ENCODE data around the gene MFSD6. TPM values are rescaled to one million over a fixed set of nuclear protein-coding genes. Genes with fewer than 3 reads are reported as not detected.

Gene MFSD6
- total and polyA plus RNA-seq, 12 donors, result 9.3 to 253 (median 93.4) TPM

- TF ChIP-seq POLR2A (IDR thresholded peaks at IDR 0.05), result no peak
- TF ChIP-seq CTCF (IDR thresholded peaks at IDR 0.05), result no peak
- Histone ChIP-seq H3K9me3 (replicated peaks in 1 of 3) (no peaks in the 10 kb centered on the region), H3K4me3 (no peak overlapping the region), H3K27ac (no peak overlapping the region), H3K27me3 (no peaks in the 10 kb centered on the region), H3K4me1 (replicated peaks in 1 of 2) (peaks cover 14 to 15% of the 10 kb centered on the region in 2 donors), H3K36me3 (replicated peaks in 1 of 2) (peaks cover 0 to 11% of the 10 kb centered on the region in 2 donors)
- no peak for DNase-seq
- 63 to 70% (median 66%) methylated on average over 3 of the region's 3 CpGs for WGBS, 4 donors
- intact Hi-C loops (cut with DNase I), result no loop called here
These were observed 93.7 kb downstream of the MFSD6 start for GRCh38 chr2:190501702-190502407.

DNA sequence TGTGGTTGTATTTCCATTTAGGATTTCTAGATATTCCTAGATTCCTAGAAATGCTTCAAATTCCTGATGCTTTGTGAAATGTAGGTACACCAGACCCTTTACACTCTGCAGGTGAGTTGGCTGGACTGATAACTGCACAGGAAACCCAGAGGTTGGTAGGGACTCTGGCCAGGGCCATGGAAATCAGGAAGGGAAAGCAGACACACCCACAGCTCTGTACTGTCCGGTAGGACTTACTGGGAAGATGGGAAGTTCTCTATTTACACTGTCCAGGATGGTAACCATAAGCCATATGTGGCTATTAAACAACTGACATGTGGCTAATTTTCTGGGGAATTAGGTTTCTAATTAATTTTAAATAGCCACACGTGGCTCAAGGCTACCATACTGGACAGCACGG lies 94.9 kb downstream of the MFSD6 start:
- WGBS, 4 donors, result 82 to 93% (median 89%) methylated on average over 3 of the region's 3 CpGs
- DNase-seq, result no peak
- Histone ChIP-seq H3K4me1 (replicated peaks in 1 of 2) (peaks cover 14 to 25% of the 10 kb centered on the region in 2 donors), H3K27me3 (no peaks in the 10 kb centered on the region), H3K27ac (no peak overlapping the region), H3K36me3 (replicated peaks in 1 of 2) (peaks cover 0 to 6% of the 10 kb centered on the region in 2 donors), H3K9me3 (replicated peaks in 1 of 3) (no peaks in the 10 kb centered on the region), H3K4me3 (no peak overlapping the region)
- intact Hi-C loops (cut with DNase I), result no loop called here
- TF ChIP-seq CTCF (IDR thresholded peaks at IDR 0.05) (no peak), POLR2A (IDR thresholded peaks at IDR 0.05) (no peak)

DNA sequence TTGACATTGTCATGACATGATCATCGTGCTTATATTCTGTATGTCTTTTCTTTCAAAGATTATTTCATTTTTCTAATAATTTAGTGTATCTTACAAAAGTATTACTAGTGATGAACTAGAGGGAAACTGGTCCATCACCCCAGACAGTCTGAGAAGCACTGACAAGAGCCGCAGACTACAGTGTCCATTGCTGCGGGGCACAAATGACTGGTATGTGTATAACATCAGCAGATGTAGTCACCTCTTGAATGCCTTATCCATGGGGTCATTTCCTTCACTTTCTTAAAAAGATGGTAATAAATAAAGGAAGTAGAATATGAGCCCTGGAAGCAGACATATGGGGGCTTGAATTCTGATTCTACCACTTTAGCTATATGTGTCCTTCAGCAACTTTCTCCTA lies 96.8 kb downstream of the MFSD6 start:
- Histone ChIP-seq H3K9me3 (replicated peaks in 1 of 3) (no peaks in the 10 kb centered on the region), H3K36me3 (replicated peaks in 1 of 2) (peaks cover 0 to 6% of the 10 kb centered on the region in 2 donors), H3K4me1 (replicated peaks in 1 of 2) (peaks cover 14 to 25% of the 10 kb centered on the region in 2 donors), H3K4me3 (no peak overlapping the region), H3K27ac (no peak overlapping the region), H3K27me3 (no peaks in the 10 kb centered on the region)
- 95 to 99% (median 98%) methylated on average over 3 of the region's 3 CpGs for WGBS, 4 donors
- DNase-seq, result no peak
- TF ChIP-seq CTCF (IDR thresholded peaks at IDR 0.05) (no peak), POLR2A (IDR thresholded peaks at IDR 0.05) (no peak)
- intact Hi-C loops (cut with DNase I), result no loop called here

GRCh38 chr2:190505696-190506095 lies 97.5 kb downstream of the MFSD6 start:
- TF ChIP-seq POLR2A (IDR thresholded peaks at IDR 0.05) (no peak), CTCF (IDR thresholded peaks at IDR 0.05) (no peak)
- no peak overlapping the region for H3K27ac ChIP-seq
- H3K9me3 ChIP-seq (replicated peaks in 1 of 3), result no peaks in the 10 kb centered on the region
- intact Hi-C loops (cut with DNase I), result no loop called here
- H3K27me3 ChIP-seq, result no peaks in the 10 kb centered on the region
- WGBS, 4 donors, result 94 to 100% (median 98%) methylated on average over 1 of the region's 1 CpG
- H3K4me3 ChIP-seq, result no peak overlapping the region
- no peak for DNase-seq
- H3K36me3 ChIP-seq (replicated peaks in 1 of 2), result peaks cover 0 to 6% of the 10 kb centered on the region in 2 donors
- H3K4me1 ChIP-seq (replicated peaks in 1 of 2), result peaks cover 14 to 25% of the 10 kb centered on the region in 2 donors
